H1 (cell line): Measurements from ENCODE around the gene C2orf72. TPM values are rescaled to one million over a fixed set of nuclear protein-coding genes. Genes with fewer than 3 reads are reported as not detected.

ENCODE experiments used
- CTCF ChIA-PET: fragments of 300-600 bp; sonication (Branson Sonifier 250); formaldehyde crosslinking; loops from one replicate; lab custom pipeline; 2021; ENCODE audit not compliant: partially characterized antibody; lab: Charles Lee
- POLR2A ChIA-PET: fragments of 300-600 bp; sonication (Branson Sonifier 250); formaldehyde crosslinking; loops from one replicate; lab custom pipeline; 2021; ENCODE audit warnings: inconsistent platforms; ENCODE audit not compliant: partially characterized antibody; lab: Charles Lee
- DNase-seq, 2 experiments: peaks; one replicate each; pipeline versions ENCODE4 v3.0.0 to v3.0.0-alpha.2; 2010 to 2022; ENCODE audit warnings: low spot score in 2 of 2, low read depth in 1 of 2, mixed read lengths in 1 of 2
- FAIRE-seq: peaks from 2 replicates; lab custom pipeline; 2011; peaks lifted over from hg19 to GRCh38; lab: Jason Lieb, UNC
- H2AFZ ChIP-seq: 2 replicates; pipeline ENCODE4 v1.8.1; 2012; ENCODE audit warnings: low read length, inconsistent platforms
- H2AK5ac ChIP-seq: 2 replicates; pipeline ENCODE4 v1.6.1; 2013; ENCODE audit warnings: low read depth, low read length
- H2BK120ac ChIP-seq: replicated peaks from 2 replicates; pipeline ENCODE3; 2013; ENCODE audit warnings: low read depth, low read length, inconsistent platforms
- H2BK12ac ChIP-seq: 2 replicates; pipeline ENCODE4 v1.6.1; 2013; ENCODE audit warnings: low read depth, low read length
- H2BK15ac ChIP-seq: 2 replicates; pipeline ENCODE4 v1.6.1; 2013; ENCODE audit warnings: low read length
- H2BK20ac ChIP-seq: 2 replicates; pipeline ENCODE4 v1.6.1; 2013; ENCODE audit warnings: low read length
- H2BK5ac ChIP-seq: 2 replicates; pipeline ENCODE4 v1.6.1; 2013; ENCODE audit warnings: low read depth, low read length
- H3K14ac ChIP-seq: 2 replicates; pipeline ENCODE4 v1.6.1; 2013; ENCODE audit warnings: inconsistent platforms; ENCODE audit not compliant: insufficient read length
- H3K18ac ChIP-seq: 2 replicates; pipeline ENCODE4 v1.6.1; 2013; ENCODE audit warnings: low read length; ENCODE audit errors: extremely low read depth
- H3K23ac ChIP-seq: 2 replicates; pipeline ENCODE4 v1.6.1; 2013; ENCODE audit warnings: inconsistent platforms; ENCODE audit not compliant: insufficient read length
- H3K23me2 ChIP-seq: 2 replicates; pipeline ENCODE4 v1.6.1; 2013; ENCODE audit warnings: low read depth, low read length
- H3K27ac ChIP-seq: 2 replicates; pipeline ENCODE4 v1.6.1; 2011; ENCODE audit warnings: low read depth, low read length, inconsistent platforms
- H3K27me3 ChIP-seq, 4 experiments: replicated peaks in 1 of 4; 1 replicate in 1 of 4; 2 replicates in 3 of 4; pipeline versions ENCODE4 v1.6.1 to v1.8.1; 2011 to 2013; ENCODE audit warnings: low read length in 3 of 4, mild to moderate bottlenecking in 3 of 4, inconsistent platforms in 2 of 4, mixed read lengths in 2 of 4, moderate library complexity in 1 of 4; ENCODE audit not compliant: control insufficient read depth in 3 of 4, insufficient read depth in 3 of 4; ENCODE audit errors: extremely low read depth in 1 of 4
- H3K36me3 ChIP-seq, 4 experiments: 2 replicates each; pipeline versions ENCODE4 v1.6.1 to v1.8.1; 2011 to 2013; ENCODE audit warnings: mild to moderate bottlenecking in 4 of 4, low read length in 3 of 4, moderate library complexity in 2 of 4, control low read depth in 1 of 4, inconsistent platforms in 1 of 4; ENCODE audit not compliant: insufficient read depth in 4 of 4, control insufficient read depth in 2 of 4
- H3K4ac ChIP-seq: replicated peaks from 2 replicates; pipeline ENCODE3; 2013; ENCODE audit warnings: low read length, low read depth, mixed read lengths, inconsistent platforms; ENCODE audit not compliant: insufficient read length
- H3K4me1 ChIP-seq, 4 experiments: replicated peaks in 1 of 4; 1 replicate in 1 of 4; 2 replicates in 3 of 4; pipeline versions ENCODE4 v1.6.1 to v1.8.1; 2011 to 2013; ENCODE audit warnings: low read length in 3 of 4, inconsistent platforms in 2 of 4, mixed read lengths in 1 of 4; ENCODE audit not compliant: insufficient read depth in 4 of 4, control insufficient read depth in 3 of 4
- H3K4me2 ChIP-seq, 2 experiments: 2 replicates each; pipeline versions ENCODE4 v1.6.1 to v1.8.1; 2011 to 2013; ENCODE audit warnings: low read depth in 2 of 2, low read length in 2 of 2, control low read depth in 1 of 2, inconsistent platforms in 1 of 2, mild to moderate bottlenecking in 1 of 2; ENCODE audit not compliant: insufficient read depth in 1 of 2
- H3K4me3 ChIP-seq, 4 experiments: fragments of 200-600, 300-600 bp in 1 of 4; sonication (generic), shearing (Covaris generic), sonication (Bioruptor Twin) in 1 of 4; 2 replicates each; pipeline versions ENCODE4 v1.5.1 to v1.8.1; 2011 to 2016; ENCODE audit warnings: low read length in 4 of 4, low read depth in 3 of 4, control low read depth in 2 of 4, inconsistent platforms in 2 of 4, mild to moderate bottlenecking in 2 of 4, mixed read lengths in 1 of 4, moderate library complexity in 1 of 4; ENCODE audit not compliant: insufficient read depth in 2 of 4; ENCODE audit errors: extremely low read depth in 1 of 4
- H3K56ac ChIP-seq: replicated peaks from 2 replicates; pipeline ENCODE3; 2013; ENCODE audit warnings: low read depth, mild to moderate bottlenecking, mixed read lengths, low read length, inconsistent platforms; ENCODE audit not compliant: insufficient read length
- H3K79me1 ChIP-seq: 2 replicates; pipeline ENCODE4 v1.6.1; 2013; ENCODE audit warnings: low read depth, low read length, control low read depth
- H3K79me2 ChIP-seq, 2 experiments: 2 replicates each; pipeline versions ENCODE4 v1.6.1 to v1.8.1; 2012 to 2013; ENCODE audit warnings: low read length in 2 of 2, mild to moderate bottlenecking in 2 of 2, inconsistent platforms in 1 of 2; ENCODE audit not compliant: insufficient read depth in 2 of 2, control insufficient read depth in 1 of 2
- H3K9ac ChIP-seq, 4 experiments: replicated peaks in 1 of 4; 1 replicate in 1 of 4; 2 replicates in 3 of 4; pipeline versions ENCODE4 v1.6.1 to v1.8.1; 2011 to 2013; ENCODE audit warnings: low read depth in 3 of 4, low read length in 3 of 4, control low read depth in 2 of 4, mild to moderate bottlenecking in 2 of 4, moderate library complexity in 2 of 4, inconsistent platforms in 1 of 4; ENCODE audit errors: extremely low read depth in 1 of 4
- H3K9me3 ChIP-seq, 2 experiments: 2 replicates each; pipeline versions ENCODE4 v1.6.1 to v1.8.1; 2012 to 2013; ENCODE audit warnings: mild to moderate bottlenecking in 2 of 2, moderate library complexity in 2 of 2, control low read depth in 1 of 2, inconsistent platforms in 1 of 2, low read depth in 1 of 2, low read length in 1 of 2, mixed read lengths in 1 of 2; ENCODE audit not compliant: insufficient read depth in 2 of 2
- H4K20me1 ChIP-seq, 2 experiments: replicated peaks in 1 of 2; 2 replicates each; pipeline versions ENCODE3 to v1.8.1; 2011 to 2013; ENCODE audit warnings: inconsistent platforms in 2 of 2, low read length in 2 of 2, mild to moderate bottlenecking in 1 of 2; ENCODE audit not compliant: insufficient read depth in 2 of 2, control insufficient read depth in 1 of 2
- H4K5ac ChIP-seq: 2 replicates; pipeline ENCODE4 v1.6.1; 2013; ENCODE audit warnings: low read length, low read depth, mixed read lengths, inconsistent platforms; ENCODE audit not compliant: insufficient read length
- H4K8ac ChIP-seq: 2 replicates; pipeline ENCODE4 v1.8.0; 2013; ENCODE audit warnings: mild to moderate bottlenecking, moderate library complexity, low read length, inconsistent platforms; ENCODE audit not compliant: insufficient read depth; ENCODE audit errors: extremely low read depth
- H4K91ac ChIP-seq: replicated peaks from 2 replicates; pipeline ENCODE3; 2013; ENCODE audit warnings: low read length, mixed read lengths, inconsistent platforms; ENCODE audit not compliant: insufficient read length
- CBX8 ChIP-seq: fragments of 300-800, 300-1000 bp; sonication (generic); IDR thresholded peaks from 2 replicates; pipeline ENCODE4 v1.7.1; 2016; ENCODE audit warnings: low read depth, low read length, borderline replicate concordance
- CHD1 ChIP-seq: IDR thresholded peaks from 2 replicates; pipeline ENCODE4 v1.6.1; 2012; ENCODE audit warnings: low read depth, low read length, improper control_type of control experiment
- EZH2 ChIP-seq: fragments of 200-600 bp; sonication (generic); IDR thresholded peaks from 2 replicates; pipeline ENCODE4 v1.7.1; 2012; ENCODE audit warnings: low read depth, mild to moderate bottlenecking, moderate library complexity, low read length, inconsistent platforms; ENCODE audit not compliant: severe bottlenecking
- FOSL1 ChIP-seq: IDR thresholded peaks from 2 replicates; pipeline ENCODE4 v1.6.1; 2011; ENCODE audit warnings: mild to moderate bottlenecking, low read depth, low read length, moderate library complexity; ENCODE audit not compliant: insufficient read depth
- JUND ChIP-seq: IDR thresholded peaks from 2 replicates; pipeline ENCODE4 v1.6.1; 2011; ENCODE audit warnings: mild to moderate bottlenecking, improper control_type of control experiment, low read length
- KDM1A ChIP-seq: fragments of 200-600, 300-600 bp; sonication (generic); IDR thresholded peaks from 2 replicates; pipeline ENCODE4 v1.7.1; 2016; ENCODE audit warnings: mild to moderate bottlenecking, low read length, borderline replicate concordance
- RXRA ChIP-seq: IDR thresholded peaks from 2 replicates; pipeline ENCODE4 v1.6.1; 2011; ENCODE audit warnings: low read depth, mild to moderate bottlenecking, low read length, moderate library complexity; ENCODE audit not compliant: insufficient read depth
- SIX5 ChIP-seq: IDR thresholded peaks from 2 replicates; pipeline ENCODE4 v1.6.1; 2011; ENCODE audit warnings: mild to moderate bottlenecking, low read depth, low read length
- SUZ12 ChIP-seq: fragments of 200-600 bp; sonication (generic); IDR thresholded peaks from 2 replicates; pipeline ENCODE4 v1.6.1; 2012; ENCODE audit warnings: mild to moderate bottlenecking, inconsistent platforms, low read length, moderate library complexity, mixed read lengths
- TAF1 ChIP-seq: IDR thresholded peaks from 2 replicates; pipeline ENCODE4 v1.6.1; 2011; ENCODE audit warnings: mild to moderate bottlenecking, low read depth, low read length
- WGBS, 2 experiments: shearing (Covaris generic) in 1 of 2; methylation state at CpG; one replicate each; pipeline versions ENCODE4 v1.1.6 to v1.1.7; 2013 to 2015; ENCODE audit warnings: low lambda C conversion rate in 2 of 2, mixed read lengths in 2 of 2, inconsistent platforms in 1 of 2, low coverage in 1 of 2, missing lambda C conversion rate in 1 of 2; ENCODE audit not compliant: insufficient replicate concordance in 2 of 2, insufficient coverage in 1 of 2, insufficient read length in 1 of 2; ENCODE audit errors: extremely low coverage in 1 of 2, missing lambda C conversion rate in 1 of 2; 5-methylcytosine and 5-hydroxymethylcytosine counted together
- polyA plus RNA-seq, 7 experiments: library from polyadenylated mRNA; depleted of rRNA in 3 of 7; stranded (reverse) in 5 of 7; unstranded in 2 of 7; fragments of >200 nt in 5 of 7; fragments of 200-250 nt in 2 of 7; gene quantifications; 1 replicate in 5 of 7; 2 replicates in 1 of 7; 4 replicates in 1 of 7; pipeline versions ENCODE4 v1.2.1 to v1.2.3, GENCODE V29; 2011 to 2013; ENCODE audit warnings: missing spikeins in 2 of 7, mixed read lengths in 2 of 7
- total RNA-seq: library from RNA; stranded (reverse); fragmentation: NEBNext Ultra II Directional; extraction: Animal tissue kit (Norgen Biotek cat#: 25700); gene quantifications from 2 replicates; pipeline ENCODE4 v1.2.1, GENCODE V29; 2021
- TF ChIP-seq, protein P1 (sequence below): IDR thresholded peaks from 2 replicates; pipeline ENCODE4 v1.6.1; 2011; ENCODE audit warnings: low read length, improper control_type of control experiment

Gene C2orf72
- total and polyA plus RNA-seq, 2 of the 8 experiments (the other 6 are each of a cell fraction or from before 2014, with no cell fraction given), result 1.1 to 1.7 TPM

DNA sequence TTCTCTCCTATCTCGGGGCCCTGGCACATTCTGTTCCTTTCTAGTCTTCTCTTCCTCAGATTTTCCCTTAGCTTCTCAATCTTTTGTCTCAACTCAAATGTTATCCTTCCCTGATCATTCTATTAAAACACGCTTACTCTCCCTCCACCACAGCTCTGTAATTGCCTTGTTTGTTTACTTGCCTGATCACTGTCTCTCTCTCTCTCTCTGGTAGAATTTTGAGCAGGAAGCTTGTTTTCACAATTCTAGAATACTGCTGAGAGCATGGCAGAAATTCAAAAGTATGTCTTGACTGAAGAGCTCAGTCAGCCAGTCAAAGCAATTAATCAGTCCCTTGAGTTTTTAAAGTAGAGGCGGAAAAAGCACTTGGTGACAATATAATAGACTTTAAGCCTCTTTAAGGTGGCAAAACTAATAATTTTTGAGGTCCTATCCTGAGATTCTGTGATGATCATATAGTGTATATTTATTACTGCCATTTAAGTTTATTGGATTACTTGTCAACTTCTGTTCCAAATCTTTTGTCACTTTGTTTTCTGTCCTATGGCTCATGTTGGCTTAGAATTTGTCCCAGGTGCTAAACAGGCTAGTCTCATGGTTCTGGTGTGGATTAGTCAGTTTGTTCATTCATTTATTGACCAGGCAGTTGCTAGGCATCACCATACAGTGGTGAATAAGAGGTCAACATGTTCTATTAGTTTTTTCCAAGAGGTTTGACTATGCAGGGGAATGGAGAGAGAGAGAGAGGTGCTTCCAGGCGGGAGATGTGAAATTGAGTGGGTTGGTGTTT is 21.6 kb downstream of the C2orf72 start:
- peaks cover 15 to 26% (median 21%) of the 10 kb centered on the region in 4 experiments for H3K36me3 ChIP-seq
- H3K79me2 ChIP-seq, result peaks cover 26 to 47% of the 10 kb centered on the region in 2 experiments
- no peak overlapping the region for H2AK5ac ChIP-seq
- no peak for FAIRE-seq
- no peak overlapping the region for H3K56ac ChIP-seq
- no peak overlapping the region for H3K23ac ChIP-seq
- H3K4me3 ChIP-seq, result peak overlapping the region in 1 of 4 experiments; percentile 99; a peak in 2 of 8 replicates
- no peak overlapping the region for H3K14ac ChIP-seq
- H2BK12ac ChIP-seq, result no peak overlapping the region
- H3K4ac ChIP-seq, result no peak overlapping the region
- no peak overlapping the region for H3K9ac ChIP-seq
- no peak overlapping the region for H4K8ac ChIP-seq
- H3K4me1 ChIP-seq, result peaks cover 0 to 8% (median under 1%) of the 10 kb centered on the region in 4 experiments; a peak in 4 of 7 replicates
- no peak overlapping the region for H2BK20ac ChIP-seq
- no peak overlapping the region for H2BK120ac ChIP-seq
- H3K4me2 ChIP-seq, result peak overlapping the region; percentile 19 to 91; a peak in 2 of 4 replicates
- H3K27me3 ChIP-seq, result peaks cover 0 to 3% (median 1%) of the 10 kb centered on the region in 4 experiments; a peak in 2 of 7 replicates
- no peak overlapping the region for H2BK5ac ChIP-seq
- no peak overlapping the region for H3K27ac ChIP-seq
- WGBS, 2 experiments, result 87 to 100% methylated on average over 1 to 4 of the region's 4 CpGs
- no peak for DNase-seq
- CTCF ChIA-PET, result interaction anchor here (0.6 to 1.4 kb wide), 7 partner anchors 15 to 1154 kb away, joined by 3 to 6 read pairs (median 3); no protein-coding TSS in a partner anchor
- H3K9me3 ChIP-seq, result no peaks in the 10 kb centered on the region
- H2BK15ac ChIP-seq, result no peak overlapping the region
- no peak overlapping the region for H2AFZ ChIP-seq
- no peak overlapping the region for H4K5ac ChIP-seq
- no peaks in the 10 kb centered on the region; the same call in 1 of the 2 replicates for H3K79me1 ChIP-seq
- H3K18ac ChIP-seq, result no peak overlapping the region
- H4K91ac ChIP-seq, result no peak overlapping the region
- peaks cover 2 to 10% of the 10 kb centered on the region in 2 experiments for H4K20me1 ChIP-seq
- H3K23me2 ChIP-seq, result peaks cover 9% of the 10 kb centered on the region
- POLR2A ChIA-PET, result interaction anchor here (0.7 to 1.7 kb wide), 4 partner anchors 16 to 405 kb away, joined by 3 to 5 read pairs (median 3); partner anchors contain the start of gene NCL
- TF ChIP-seq JUND (no peak), FOSL1 (no peak), EZH2 (no peak), KDM1A (no peak), RXRA (no peak), SUZ12 (no peak), TAF1 (no peak), CBX8 (no peak), CHD1 (no peak), SIX5 (no peak)
- TF ChIP-seq, protein P1, sequence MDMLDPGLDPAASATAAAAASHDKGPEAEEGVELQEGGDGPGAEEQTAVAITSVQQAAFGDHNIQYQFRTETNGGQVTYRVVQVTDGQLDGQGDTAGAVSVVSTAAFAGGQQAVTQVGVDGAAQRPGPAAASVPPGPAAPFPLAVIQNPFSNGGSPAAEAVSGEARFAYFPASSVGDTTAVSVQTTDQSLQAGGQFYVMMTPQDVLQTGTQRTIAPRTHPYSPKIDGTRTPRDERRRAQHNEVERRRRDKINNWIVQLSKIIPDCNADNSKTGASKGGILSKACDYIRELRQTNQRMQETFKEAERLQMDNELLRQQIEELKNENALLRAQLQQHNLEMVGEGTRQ, result no peak
